Upper lobe of left lung (tissue), 6 donors: Measurements from ENCODE around the gene VWA2. TPM values are rescaled to one million over a fixed set of nuclear protein-coding genes. Genes with fewer than 3 reads are reported as not detected.

ENCODE experiments used
- ATAC-seq, 2 donors: fragments of 200-7000 bp; cut with Tn5 transposase; one replicate each; pipeline ENCODE4 v1.9.1; 2022; ENCODE audit warnings: mild to moderate bottlenecking in 2 of 2, moderate library complexity in 2 of 2; ENCODE audit not compliant: low FRiP score in 2 of 2
- DNase-seq, 2 donors: peaks; one replicate each; pipeline ENCODE4 v3.0.0-alpha.2; 2019 to 2020
- H3K27ac ChIP-seq, 4 donors: fragments of 200-600 bp; sonication (generic); one replicate each; pipeline ENCODE4 v1.5.1; 2016 to 2019
- H3K27me3 ChIP-seq, 4 donors: fragments of 200-600 bp; sonication (generic); one replicate each; pipeline ENCODE4 v1.5.1; 2017 to 2019
- H3K36me3 ChIP-seq, 4 donors: fragments of 200-600 bp; sonication (generic); one replicate each; pipeline ENCODE4 v1.5.1; 2016 to 2019
- H3K4me1 ChIP-seq, 4 donors: fragments of 200-600 bp; sonication (generic); one replicate each; pipeline ENCODE4 v1.5.1; 2018 to 2019
- H3K4me3 ChIP-seq, 4 donors: fragments of 200-600 bp; sonication (generic); one replicate each; pipeline ENCODE4 v1.5.1; 2017 to 2019; ENCODE audit warnings: mild to moderate bottlenecking in 2 of 4, moderate library complexity in 1 of 4
- H3K9me3 ChIP-seq, 4 donors: fragments of 200-600 bp; sonication (generic); one replicate each; pipeline ENCODE4 v1.5.1; 2018 to 2019
- EP300 ChIP-seq, 4 donors: sonication (generic); formaldehyde crosslinking; IDR thresholded peaks; one replicate each; pipeline ENCODE4 v1.5.1; 2017; ENCODE audit warnings: antibody characterized with exemption in 4 of 4, control low read depth in 2 of 4
- POLR2A ChIP-seq, 4 donors: fragments of 450-650 bp; IDR thresholded peaks; one replicate each; pipeline ENCODE4 v1.5.1; 2016 to 2017; ENCODE audit warnings: antibody characterized with exemption in 4 of 4, mild to moderate bottlenecking in 2 of 4
- POLR2AphosphoS5 ChIP-seq, 2 donors: sonication (generic); formaldehyde crosslinking; IDR thresholded peaks; one replicate each; pipeline ENCODE4 v1.5.1; 2017; ENCODE audit warnings: antibody characterized with exemption in 2 of 2
- WGBS, 2 donors: methylation state at CpG; one replicate each; pipeline ENCODE4 v1.1.5; 2017 to 2018; 5-methylcytosine and 5-hydroxymethylcytosine counted together
- total RNA-seq, 6 donors: library from RNA; depleted of rRNA in 4 of 6; stranded (reverse); fragments of >200 nt in 4 of 6; gene quantifications; one replicate each; pipeline versions ENCODE4 v1.1.0 to v1.2.1, GENCODE V29; 2016 to 2021
- TF ChIP-seq, protein P1 (sequence below), 6 experiments: fragments of 450-650 bp in 4 of 6; fragments of 200-600 bp in 2 of 6; sonication (generic) in 2 of 6; IDR thresholded peaks; one replicate each; pipeline ENCODE4 v1.5.1; 2016 to 2019; ENCODE audit warnings: antibody characterized with exemption in 6 of 6
- donor health status: DM: no; HTN: no; CAD: no; lungs with moderate emphysema.
- donor health status: DM: no; HTN: yes; CAD: no; lungs with severe emphysema.

Gene VWA2
- total RNA-seq, 6 donors from 2014 or later: 8.3 to 17.8 (median 12.4) TPM

DNA sequence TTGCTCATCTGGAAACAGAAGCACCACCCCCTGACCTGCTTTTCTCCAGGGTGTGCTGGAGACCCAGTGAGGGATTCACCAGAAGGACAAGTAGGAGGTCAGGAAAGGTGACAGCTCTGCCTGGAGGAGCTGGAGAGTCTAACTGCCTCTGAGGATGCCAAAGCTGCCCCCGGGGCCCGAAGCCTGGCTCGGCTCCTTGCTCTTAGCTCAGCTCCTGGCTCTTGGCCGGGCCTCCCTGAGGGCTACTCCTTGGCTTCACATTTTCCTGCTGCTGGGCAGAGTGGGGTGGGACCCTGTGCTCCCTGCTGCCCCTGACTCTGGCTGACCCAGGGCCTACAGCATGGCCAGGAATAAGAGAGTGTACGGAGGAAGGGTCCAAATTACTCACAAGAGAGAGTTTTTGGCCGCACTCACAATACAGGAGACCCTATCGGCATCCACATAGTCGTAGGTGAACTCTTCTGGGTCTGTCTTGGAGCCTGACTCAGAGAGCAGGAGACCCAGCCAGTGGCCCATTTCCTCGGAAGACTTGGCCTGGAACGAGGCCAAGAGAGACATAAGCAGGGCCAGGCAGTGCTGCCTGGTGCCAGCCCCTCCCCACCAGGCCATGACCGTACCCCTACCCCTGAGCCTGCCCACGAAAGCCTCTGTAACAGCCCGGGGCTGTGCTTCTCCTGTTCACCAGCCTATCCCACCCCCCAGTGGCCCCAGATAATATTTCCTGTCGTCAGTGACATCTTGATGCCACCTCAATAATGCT lies 63.1 kb downstream of the VWA2 start:
- no peak for ATAC-seq
- Histone ChIP-seq H3K27ac (no peak overlapping the region), H3K27me3 (no peaks in the 10 kb centered on the region), H3K4me3 (no peak overlapping the region), H3K9me3 (no peaks in the 10 kb centered on the region), H3K36me3 (peaks cover 0 to 7% (median 1%) of the 10 kb centered on the region in 4 donors), H3K4me1 (peaks cover 10 to 18% (median 12%) of the 10 kb centered on the region in 4 donors)
- TF ChIP-seq EP300 (IDR thresholded peaks at IDR 0.05) (no peak), POLR2AphosphoS5 (IDR thresholded peaks at IDR 0.05) (no peak), POLR2A (IDR thresholded peaks at IDR 0.05) (no peak)
- DNase-seq: peak in 1 of 2 donors; percentile 69
- 55 to 71% methylated on average over 10 to 13 of the region's 14 CpGs for WGBS, 2 donors

DNA sequence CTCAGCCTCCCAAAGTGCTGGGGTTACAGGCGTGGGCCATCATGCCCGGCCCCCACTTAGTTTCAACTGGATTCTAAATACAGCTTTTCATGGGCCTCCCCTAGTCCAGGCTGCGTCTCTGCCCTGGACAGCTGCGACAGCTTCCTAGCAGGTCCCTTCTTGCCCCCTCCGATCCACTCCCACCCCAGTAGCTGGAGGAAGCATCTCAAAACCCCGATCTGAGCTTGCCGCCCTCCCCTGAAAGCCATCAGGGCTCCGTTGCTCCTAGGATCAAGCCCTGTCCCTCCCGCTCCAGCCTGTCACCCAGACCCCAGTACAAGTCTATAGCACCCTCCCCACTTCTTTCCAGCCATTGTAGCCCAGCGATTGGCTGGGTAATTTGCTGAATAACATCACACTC lies 64.5 kb downstream of the VWA2 start:
- Histone ChIP-seq H3K27me3 (no peaks in the 10 kb centered on the region), H3K4me1 (peaks cover 10 to 18% (median 12%) of the 10 kb centered on the region in 4 donors), H3K4me3 (no peak overlapping the region), H3K36me3 (peaks cover 0 to 3% (median 1%) of the 10 kb centered on the region in 4 donors), H3K27ac (peak overlapping the region in 2 of 4 donors; percentile 40 to 49), H3K9me3 (no peaks in the 10 kb centered on the region)
- TF ChIP-seq POLR2AphosphoS5 (IDR thresholded peaks at IDR 0.05) (no peak), POLR2A (IDR thresholded peaks at IDR 0.05) (no peak), EP300 (IDR thresholded peaks at IDR 0.05) (no peak)
- TF ChIP-seq, protein P1, sequence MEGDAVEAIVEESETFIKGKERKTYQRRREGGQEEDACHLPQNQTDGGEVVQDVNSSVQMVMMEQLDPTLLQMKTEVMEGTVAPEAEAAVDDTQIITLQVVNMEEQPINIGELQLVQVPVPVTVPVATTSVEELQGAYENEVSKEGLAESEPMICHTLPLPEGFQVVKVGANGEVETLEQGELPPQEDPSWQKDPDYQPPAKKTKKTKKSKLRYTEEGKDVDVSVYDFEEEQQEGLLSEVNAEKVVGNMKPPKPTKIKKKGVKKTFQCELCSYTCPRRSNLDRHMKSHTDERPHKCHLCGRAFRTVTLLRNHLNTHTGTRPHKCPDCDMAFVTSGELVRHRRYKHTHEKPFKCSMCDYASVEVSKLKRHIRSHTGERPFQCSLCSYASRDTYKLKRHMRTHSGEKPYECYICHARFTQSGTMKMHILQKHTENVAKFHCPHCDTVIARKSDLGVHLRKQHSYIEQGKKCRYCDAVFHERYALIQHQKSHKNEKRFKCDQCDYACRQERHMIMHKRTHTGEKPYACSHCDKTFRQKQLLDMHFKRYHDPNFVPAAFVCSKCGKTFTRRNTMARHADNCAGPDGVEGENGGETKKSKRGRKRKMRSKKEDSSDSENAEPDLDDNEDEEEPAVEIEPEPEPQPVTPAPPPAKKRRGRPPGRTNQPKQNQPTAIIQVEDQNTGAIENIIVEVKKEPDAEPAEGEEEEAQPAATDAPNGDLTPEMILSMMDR (IDR thresholded peaks at IDR 0.05): no peak
- 67 to 71% methylated on average over 10 of the region's 10 CpGs for WGBS, 2 donors
- DNase-seq (no peak), ATAC-seq (no peak)

DNA sequence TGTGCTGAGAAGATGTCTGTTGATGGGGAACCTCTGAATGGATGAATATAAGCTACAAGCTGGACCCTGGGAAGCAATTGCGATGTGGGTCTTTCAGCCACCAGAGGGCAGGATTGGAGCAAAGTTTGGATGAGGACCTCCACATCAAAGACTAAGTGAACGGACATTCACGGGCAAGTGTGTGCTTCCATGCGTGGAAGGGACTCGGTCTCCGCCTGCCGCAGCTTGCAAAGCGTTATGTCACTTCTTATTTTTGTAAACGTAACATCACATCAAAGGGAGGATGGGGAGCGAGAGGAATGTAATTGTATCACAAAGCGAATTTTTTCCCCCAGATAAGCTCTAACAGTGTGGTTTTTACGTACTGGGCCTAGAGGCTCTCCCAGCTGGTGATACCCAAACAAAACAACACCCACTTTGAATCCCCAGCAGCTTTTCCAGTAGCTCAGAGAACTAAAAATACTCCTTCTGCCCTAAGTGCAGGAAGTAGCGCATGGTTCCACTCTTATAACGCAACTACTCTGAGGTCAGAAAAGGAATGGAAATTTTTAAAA lies 65.0 kb downstream of the VWA2 start:
- Histone ChIP-seq H3K27ac (peak overlapping the region in 2 of 4 donors; percentile 40 to 49), H3K4me1 (peaks cover 10 to 18% (median 12%) of the 10 kb centered on the region in 4 donors), H3K36me3 (peaks cover 0 to 3% (median 1%) of the 10 kb centered on the region in 4 donors), H3K4me3 (peak overlapping the region in 3 of 4 donors; percentile 31 to 48 (median 44)), H3K9me3 (no peaks in the 10 kb centered on the region), H3K27me3 (no peaks in the 10 kb centered on the region)
- TF ChIP-seq, protein P1 (IDR thresholded peaks at IDR 0.05): peak; percentile 69 to 85 (median 76)
- peak in 1 of 4 donors; percentile 12 for TF ChIP-seq EP300 (IDR thresholded peaks at IDR 0.05)
- TF ChIP-seq POLR2A (IDR thresholded peaks at IDR 0.05): no peak
- peak in 1 of 2 donors; percentile 27 for TF ChIP-seq POLR2AphosphoS5 (IDR thresholded peaks at IDR 0.05)
- DNase-seq (peak in 1 of 2 donors; percentile 72), ATAC-seq (peak; percentile 72 to 90)
- WGBS, 2 donors: 1 to 4% methylated on average over 14 of the region's 14 CpGs

DNA sequence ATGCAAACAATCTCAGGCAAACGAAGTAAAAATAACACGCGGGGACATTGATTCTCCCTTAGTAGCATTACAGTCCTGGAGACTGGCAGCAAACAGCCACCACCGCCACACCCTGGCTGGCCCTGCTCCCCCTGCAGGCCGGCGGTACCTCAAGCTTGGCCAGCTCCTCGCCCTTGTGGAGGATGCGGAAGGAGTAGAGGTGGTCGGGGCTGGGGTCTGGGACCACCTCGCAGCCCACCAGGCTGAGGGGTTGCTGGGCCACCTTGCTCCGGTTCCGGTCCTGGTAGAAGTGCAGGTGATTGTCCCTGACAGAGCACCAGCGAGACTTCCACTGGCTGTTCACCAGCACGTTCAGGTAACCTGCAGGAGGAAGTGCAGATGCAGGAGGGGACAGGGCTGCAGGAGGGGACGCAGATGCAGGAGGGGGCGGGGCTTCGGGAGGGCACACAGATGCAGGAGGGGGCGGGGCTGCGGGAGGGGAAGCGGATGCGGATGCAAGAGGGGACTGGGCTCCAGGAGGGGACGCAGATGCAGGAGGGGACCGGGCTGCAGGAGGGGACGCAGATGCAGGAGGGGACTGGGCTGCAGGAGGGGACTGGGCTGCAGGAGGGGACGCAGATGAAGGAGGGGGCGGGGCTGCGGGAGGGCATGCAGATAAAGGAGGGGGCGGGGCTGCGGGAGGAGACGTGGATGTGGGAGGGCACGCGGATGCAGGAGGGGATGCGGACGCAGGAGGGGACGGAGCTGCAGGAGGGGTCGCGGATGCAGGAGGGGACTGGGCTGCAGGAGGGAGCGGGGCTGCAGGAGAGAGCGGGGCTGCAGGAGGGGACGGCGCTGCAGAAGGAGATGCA lies 65.7 kb downstream of the VWA2 start:
- Histone ChIP-seq H3K27me3 (no peaks in the 10 kb centered on the region), H3K9me3 (no peaks in the 10 kb centered on the region), H3K4me3 (peak overlapping the region in 3 of 4 donors; percentile 31 to 48 (median 44)), H3K4me1 (peaks cover 10 to 18% (median 12%) of the 10 kb centered on the region in 4 donors), H3K36me3 (peaks cover 0 to 3% (median 1%) of the 10 kb centered on the region in 4 donors), H3K27ac (peak overlapping the region in 2 of 4 donors; percentile 40 to 49)
- DNase-seq (peak; percentile 51 to 86), ATAC-seq (peak; percentile 65 to 71)
- 8 to 20% methylated on average over 29 to 38 of the region's 41 CpGs for WGBS, 2 donors
- TF ChIP-seq, protein P1 (IDR thresholded peaks at IDR 0.05): peak in 5 of 6 experiments; percentile 31 to 58 (median 40)
- TF ChIP-seq EP300 (IDR thresholded peaks at IDR 0.05): no peak
- TF ChIP-seq POLR2AphosphoS5 (IDR thresholded peaks at IDR 0.05): no peak
- no peak for TF ChIP-seq POLR2A (IDR thresholded peaks at IDR 0.05)
